H1 (cell line): ENCODE measurements around the gene CHI3L2. TPM values are rescaled to one million over a fixed set of nuclear protein-coding genes. Genes with fewer than 3 reads are reported as not detected.

Experiments used
- KDM4A ChIP-seq: IDR thresholded peaks from one replicate; pipeline ENCODE4 v1.7.1; 2012; ENCODE audit warnings: low read depth, mild to moderate bottlenecking, moderate library complexity, low read length, inconsistent platforms; ENCODE audit not compliant: severe bottlenecking
- KDM5A ChIP-seq: fragments of 200-600 bp; IDR thresholded peaks from 2 replicates; pipeline ENCODE4 v1.7.1; 2012; ENCODE audit warnings: mild to moderate bottlenecking, low read length, inconsistent platforms, mixed read lengths
- POU5F1 ChIP-seq: IDR thresholded peaks from 2 replicates; pipeline ENCODE4 v1.6.1; 2011; ENCODE audit warnings: low read depth, mild to moderate bottlenecking, low read length, moderate library complexity
- RAD21 ChIP-seq, 2 experiments: IDR thresholded peaks in 1 of 2; conservative IDR thresholded peaks in 1 of 2; 2 replicates each; pipeline ENCODE4 v1.6.1; 2011; ENCODE audit warnings: low read depth in 2 of 2, low read length in 2 of 2, improper control_type of control experiment in 1 of 2, inconsistent platforms in 1 of 2, mild to moderate bottlenecking in 1 of 2, moderate library complexity in 1 of 2
- SIN3A ChIP-seq, 2 experiments: IDR thresholded peaks in 1 of 2; conservative IDR thresholded peaks in 1 of 2; 2 replicates each; pipeline ENCODE4 v1.6.1; 2011 to 2012; ENCODE audit warnings: low read length in 2 of 2, improper control_type of control experiment in 1 of 2, low read depth in 1 of 2, mild to moderate bottlenecking in 1 of 2
- TAF1 ChIP-seq: IDR thresholded peaks from 2 replicates; pipeline ENCODE4 v1.6.1; 2011; ENCODE audit warnings: mild to moderate bottlenecking, low read depth, low read length
- polyA plus RNA-seq, 7 experiments: library from polyadenylated mRNA; depleted of rRNA in 3 of 7; stranded (reverse) in 5 of 7; unstranded in 2 of 7; fragments of >200 nt in 5 of 7; fragments of 200-250 nt in 2 of 7; gene quantifications; 1 replicate in 5 of 7; 2 replicates in 1 of 7; 4 replicates in 1 of 7; pipeline versions ENCODE4 v1.2.1 to v1.2.3, GENCODE V29; 2011 to 2013; ENCODE audit warnings: missing spikeins in 2 of 7, mixed read lengths in 2 of 7
- total RNA-seq: library from RNA; stranded (reverse); fragmentation: NEBNext Ultra II Directional; extraction: Animal tissue kit (Norgen Biotek cat#: 25700); gene quantifications from 2 replicates; pipeline ENCODE4 v1.2.1, GENCODE V29; 2021

CHI3L2 gene
- total and polyA plus RNA-seq, 2 of the 8 experiments (the other 6 are each of a cell fraction or from before 2014, with no cell fraction given), result not detected

GRCh38 chr1:111221633-111222291 is 5.8 kb upstream of the CHI3L2 start (continued):
- TF ChIP-seq POU5F1 (no peak), SIN3A (conservative IDR thresholded peaks at IDR 0.05 in 1 of 2, IDR thresholded peaks at IDR 0.05 in 1 of 2; ENCODE audit: low read depth in 1 of 2, low read length in 2 of 2) (no peak), RAD21 (IDR thresholded peaks at IDR 0.05 in 1 of 2, conservative IDR thresholded peaks at IDR 0.05 in 1 of 2; ENCODE audit: low read depth in 2 of 2, low read length in 2 of 2) (no peak), KDM4A (no peak), KDM5A (no peak), TAF1 (no peak)
